Brain microvascular endothelial cell (primary cell): ENCODE data around the gene SYNGR1.
A peak's percentile ranks its signal among the peaks of the same experiment; 100 is the strongest.
"Not testable (repeated sequence)": the region's sequence is repeated elsewhere in the genome, so short reads cannot be mapped to it uniquely, and the experiment has no call there.

Experiments used
- DNase-seq: peaks from one replicate; pipeline ENCODE4 v3.0.0-alpha.2; 2020
- H3K27ac ChIP-seq: fragments of 250-450 bp; sonication (Bioruptor Pico); 2 replicates; pipeline ENCODE4 v1.5.1; 2020; ENCODE audit warnings: mild to moderate bottlenecking, moderate library complexity
- H3K27me3 ChIP-seq: fragments of 250-450 bp; sonication (Bioruptor Pico); replicated peaks from 2 replicates; pipeline ENCODE4 v1.5.1; 2020; ENCODE audit warnings: mild to moderate bottlenecking
- H3K36me3 ChIP-seq: fragments of 250-450 bp; sonication (Bioruptor Pico); replicated peaks from 2 replicates; pipeline ENCODE4 v1.5.1; 2020; ENCODE audit warnings: mild to moderate bottlenecking
- H3K4me3 ChIP-seq: 2 replicates; pipeline ENCODE4 v1.5.1; 2011; ENCODE audit warnings: low read depth, mild to moderate bottlenecking, control low read depth, low read length, moderate library complexity
- CTCF ChIP-seq: IDR thresholded peaks from 2 replicates; pipeline ENCODE4 v1.5.1; 2011; ENCODE audit warnings: low read depth, mild to moderate bottlenecking, moderate library complexity, low read length, control low read depth, inconsistent platforms; ENCODE audit errors: missing control alignments
- in situ Hi-C: cut with HindIII; loops from 2 replicates; pipeline ENCODE4 v1.10.0; 2017; ENCODE audit warnings: low sequenced_read_pairs, low pct_ligation_motif_present

SYNGR1 gene

GRCh38 chr22:39319284-39320022 is 30.3 kb upstream of the SYNGR1 start, which contains the start of gene RPL3:
TSS of gene RPL3 (minus strand) at chr22:39319623. CDS start at chr22:39319597, 26 bp downstream.
- Histone ChIP-seq H3K27me3 (no peaks in the 10 kb centered on the region), H3K4me3 (peak within 1 kb of the TSS; percentile 93), H3K27ac (peak within 1 kb of the TSS; percentile 87), H3K36me3 (peaks cover 46% of the 10 kb centered on the region)
- no peak for TF ChIP-seq CTCF
- peak; percentile 93 for DNase-seq
- in situ Hi-C loops = no loop called here

GRCh38 chr22:39320616-39321029 is 29.2 kb upstream of the SYNGR1 start:
- H3K27ac ChIP-seq, H3K27me3 ChIP-seq, in situ Hi-C loops, H3K4me3 ChIP-seq, DNase-seq: not testable (repeated sequence)
- peaks cover 34% of the 10 kb centered on the region for H3K36me3 ChIP-seq

GRCh38 chr22:39325392-39325932 is 24.3 kb upstream of the SYNGR1 start:
- TF ChIP-seq CTCF = no peak
- no peak for DNase-seq
- no peaks in the 10 kb centered on the region for H3K27me3 ChIP-seq
- H3K27ac ChIP-seq = no peak overlapping the region
- in situ Hi-C loops = no loop called here
- no peak overlapping the region for H3K4me3 ChIP-seq
- H3K36me3 ChIP-seq = no peaks in the 10 kb centered on the region

GRCh38 chr22:39327995-39328754 is 21.6 kb upstream of the SYNGR1 start:
- no peak overlapping the region for H3K4me3 ChIP-seq
- DNase-seq = peak; percentile 22
- no peak overlapping the region for H3K27ac ChIP-seq
- in situ Hi-C loops = no loop called here
- TF ChIP-seq CTCF = no peak
- no peaks in the 10 kb centered on the region for H3K36me3 ChIP-seq
- H3K27me3 ChIP-seq = no peaks in the 10 kb centered on the region

- H3K27me3 ChIP-seq, H3K36me3 ChIP-seq, H3K4me3 ChIP-seq, H3K27ac ChIP-seq, in situ Hi-C loops, DNase-seq: not testable (repeated sequence)
Measured at GRCh38 chr22:39330553-39330952, 19.2 kb upstream of the SYNGR1 start.

- TF ChIP-seq CTCF = no peak
- no peak for DNase-seq
- Histone ChIP-seq H3K4me3 (no peak overlapping the region), H3K27me3 (no peaks in the 10 kb centered on the region), H3K36me3 (no peaks in the 10 kb centered on the region), H3K27ac (no peak overlapping the region)
- in situ Hi-C loops = no loop called here
Measured at GRCh38 chr22:39332441-39333064, 17.2 kb upstream of the SYNGR1 start.
